CD14-positive monocyte (primary cell): ENCODE results near the gene POU2F2. TPM values are rescaled to one million over a fixed set of nuclear protein-coding genes. Genes with fewer than 3 reads are reported as not detected.

Experiments
- DNase-seq, 3 donors: peaks; one replicate each; pipeline ENCODE4 v3.0.0-alpha.2; 2011 to 2022
- H2AFZ ChIP-seq: 2 replicates; pipeline ENCODE4 v1.6.0; 2012; ENCODE audit warnings: mild to moderate bottlenecking, low read depth, low read length, inconsistent platforms; ENCODE audit not compliant: insufficient read depth, poor library complexity, severe bottlenecking
- H3K27ac ChIP-seq, 2 donors: 1 replicate in 1 of 2; 2 replicates in 1 of 2; pipeline ENCODE4 v1.5.1; 2012 to 2013; ENCODE audit warnings: low read length in 2 of 2, control low read depth in 1 of 2, inconsistent platforms in 1 of 2, low read depth in 1 of 2, mild to moderate bottlenecking in 1 of 2
- H3K27me3 ChIP-seq, 2 donors: one replicate each; pipeline versions ENCODE4 v1.6.0 to v1.6.1; 2011 to 2013; ENCODE audit warnings: low read length in 2 of 2; ENCODE audit not compliant: control insufficient read depth in 2 of 2, insufficient read depth in 2 of 2
- H3K36me3 ChIP-seq, 2 donors: replicated peaks in 1 of 2; 1 replicate in 1 of 2; 2 replicates in 1 of 2; pipeline versions ENCODE4 v1.5.1 to v1.6.1; 2012 to 2013; ENCODE audit warnings: low read length in 2 of 2, control low read depth in 1 of 2, inconsistent platforms in 1 of 2, mild to moderate bottlenecking in 1 of 2; ENCODE audit not compliant: insufficient read depth in 2 of 2, control insufficient read depth in 1 of 2
- H3K4me1 ChIP-seq, 2 donors: 1 replicate in 1 of 2; 2 replicates in 1 of 2; pipeline versions ENCODE4 v1.5.1 to v1.6.1; 2012 to 2013; ENCODE audit warnings: low read length in 2 of 2, control low read depth in 1 of 2, inconsistent platforms in 1 of 2, mild to moderate bottlenecking in 1 of 2, moderate library complexity in 1 of 2; ENCODE audit not compliant: insufficient read depth in 2 of 2, control insufficient read depth in 1 of 2
- H3K4me2 ChIP-seq: replicated peaks from 2 replicates; pipeline ENCODE3; 2012; ENCODE audit warnings: low read length, moderate library complexity, mild to moderate bottlenecking; ENCODE audit not compliant: poor library complexity, severe bottlenecking; ENCODE audit errors: extremely low read depth
- H3K4me3 ChIP-seq, 3 experiments: fragments of 200-600 bp in 1 of 3; sonication (generic) in 1 of 3; replicated peaks in 1 of 3; 1 replicate in 2 of 3; 2 replicates in 1 of 3; pipeline ENCODE4 v1.5.1; 2011 to 2013; ENCODE audit warnings: low read length in 3 of 3, mild to moderate bottlenecking in 3 of 3, control low read depth in 2 of 3, low read depth in 2 of 3, inconsistent platforms in 1 of 3, moderate library complexity in 1 of 3
- H3K79me2 ChIP-seq: 2 replicates; pipeline ENCODE4 v1.6.0; 2012; ENCODE audit warnings: mild to moderate bottlenecking, control low read depth, inconsistent platforms, low read length, moderate library complexity; ENCODE audit not compliant: insufficient read depth
- H3K9ac ChIP-seq: 2 replicates; pipeline ENCODE4 v1.6.0; 2017; ENCODE audit warnings: low read length, mild to moderate bottlenecking; ENCODE audit not compliant: insufficient read depth, poor library complexity, severe bottlenecking
- H3K9me3 ChIP-seq, 2 donors: replicated peaks in 1 of 2; 1 replicate in 1 of 2; 2 replicates in 1 of 2; pipeline versions ENCODE4 v1.5.1 to v1.6.1; 2012 to 2013; ENCODE audit warnings: low read length in 2 of 2, control low read depth in 1 of 2; ENCODE audit not compliant: control insufficient read depth in 1 of 2, insufficient read depth in 1 of 2
- H4K20me1 ChIP-seq: 2 replicates; pipeline ENCODE4 v1.6.0; 2012; ENCODE audit warnings: mild to moderate bottlenecking, low read length, control low read depth, moderate library complexity; ENCODE audit not compliant: insufficient read depth
- H3K27ac Mint-ChIP-seq, 7 donors: one replicate each; pipeline ENCODE4 v1.8.0; 2020; ENCODE audit warnings: mild to moderate bottlenecking in 7 of 7, mixed read lengths in 7 of 7, moderate library complexity in 6 of 7, inconsistent platforms in 2 of 7
- H3K27me3 Mint-ChIP-seq, 3 donors: one replicate each; pipeline ENCODE4 v1.8.0; 2021 to 2022; ENCODE audit warnings: low read depth in 3 of 3, mild to moderate bottlenecking in 3 of 3, mixed read lengths in 3 of 3, moderate library complexity in 3 of 3, inconsistent platforms in 1 of 3
- H3K36me3 Mint-ChIP-seq, 2 donors: one replicate each; pipeline ENCODE4 v1.8.0; 2020; ENCODE audit warnings: mixed read lengths in 2 of 2, inconsistent platforms in 1 of 2, mild to moderate bottlenecking in 1 of 2
- H3K4me1 Mint-ChIP-seq: one replicate; pipeline ENCODE4 v1.8.0; 2020; ENCODE audit warnings: mild to moderate bottlenecking, mixed read lengths
- H3K4me3 Mint-ChIP-seq, 2 donors: one replicate each; pipeline ENCODE4 v1.8.0; 2020; ENCODE audit warnings: mild to moderate bottlenecking in 2 of 2, mixed read lengths in 2 of 2, moderate library complexity in 1 of 2
- H3K9me3 Mint-ChIP-seq, 7 donors: one replicate each; pipeline ENCODE4 v1.8.0; 2020 to 2022; ENCODE audit warnings: mixed read lengths in 7 of 7, mild to moderate bottlenecking in 6 of 7, moderate library complexity in 6 of 7, inconsistent platforms in 2 of 7
- CTCF ChIP-seq: fragments of 200-600 bp; IDR thresholded peaks from one replicate; pipeline ENCODE4 v1.8.0; 2022; ENCODE audit warnings: antibody characterized with exemption, mild to moderate bottlenecking
- WGBS: methylation state at CpG from one replicate; pipeline ENCODE4 v1.1.5; 2013; ENCODE audit warnings: missing lambda C conversion rate; ENCODE audit not compliant: insufficient coverage; 5-methylcytosine and 5-hydroxymethylcytosine counted together
- intact Hi-C, 2 donors: fragments of 100-400 bp; cut with micrococcal nuclease; formaldehyde crosslinking; loops; one replicate each; pipeline versions ENCODE4 v1.15.0 to v1.15.1; 2023
- polyA plus RNA-seq, 3 donors: library from polyadenylated mRNA; depleted of rRNA in 1 of 3; unstranded in 2 of 3; stranded (reverse) in 1 of 3; fragments of 300-500 nt in 2 of 3; fragments of >200 nt in 1 of 3; fragmentation: Illumina TruSeq in 2 of 3; gene quantifications; 1 replicate in 2 of 3; 2 replicates in 1 of 3; pipeline ENCODE4 v1.2.3, GENCODE V29; 2012 to 2021

POU2F2 gene
- polyA plus RNA-seq, 3 donors: 20.0 to 147 (median 28.2) TPM

- H3K4me2 ChIP-seq: peak overlapping the region; percentile 94
- peak overlapping the region; percentile 83 to 96 (median 92) for H3K27ac Mint-ChIP-seq
- no peaks in the 10 kb centered on the region for H3K9me3 ChIP-seq
- H2AFZ ChIP-seq: peak overlapping the region; percentile 41
- peaks cover 34 to 49% of the 10 kb centered on the region in 2 donors for H3K36me3 Mint-ChIP-seq
- peaks cover 83% of the 10 kb centered on the region for H3K4me1 Mint-ChIP-seq
- 16% methylated on average over 17 of the region's 20 CpGs for WGBS
- peak; percentile 64 to 74 (median 72) for DNase-seq
- H3K4me3 ChIP-seq: peak overlapping the region; percentile 86 to 98 (median 97)
- peak overlapping the region; percentile 76 for H3K9ac ChIP-seq
- peaks cover 89% of the 10 kb centered on the region for H4K20me1 ChIP-seq
- H3K9me3 Mint-ChIP-seq: no peaks in the 10 kb centered on the region
- peaks cover 79 to 98% of the 10 kb centered on the region in 2 donors for H3K4me1 ChIP-seq
- intact Hi-C loops: loop anchor here (5.0 to 10.0 kb wide), 7 partner anchors 68 to 265 kb away; partner anchors contain the start of genes CNFN (in 1 of the 2), GSK3A (in 1 of the 2) and MEGF8 (in 1 of the 2)
- no peak for TF ChIP-seq CTCF
- peak overlapping the region; percentile 85 to 89 for H3K27ac ChIP-seq
- H3K27me3 Mint-ChIP-seq: peaks cover 0 to 6% (median 2%) of the 10 kb centered on the region in 3 donors
- peaks cover 83% of the 10 kb centered on the region for H3K79me2 ChIP-seq
- peak overlapping the region; percentile 98 to 99 for H3K4me3 Mint-ChIP-seq
- H3K36me3 ChIP-seq: peaks cover 4 to 15% of the 10 kb centered on the region in 2 donors
- no peaks in the 10 kb centered on the region for H3K27me3 ChIP-seq
Measured at GRCh38 chr19:42129399-42130253, 2.6 kb downstream of the POU2F2 start.

- H3K27ac Mint-ChIP-seq: peak overlapping the region; percentile 1 to 82 (median 65)
- DNase-seq: peak in 2 of 3 donors; percentile 54 to 71
- Histone ChIP-seq H3K4me2 (peak overlapping the region; percentile 46), H4K20me1 (peaks cover 69% of the 10 kb centered on the region), H2AFZ (no peak overlapping the region), H3K27ac (peak overlapping the region in 1 of 2 donors; percentile 48), H3K9me3 (no peaks in the 10 kb centered on the region), H3K27me3 (no peaks in the 10 kb centered on the region), H3K9ac (no peak overlapping the region), H3K4me3 (peak overlapping the region in 1 of 3 experiments; percentile 98), H3K4me1 (peaks cover 95 to 100% of the 10 kb centered on the region in 2 donors), H3K36me3 (peaks cover 4 to 38% of the 10 kb centered on the region in 2 donors), H3K79me2 (peaks cover 97% of the 10 kb centered on the region)
- WGBS: 53% methylated on average over 3 of the region's 5 CpGs
- intact Hi-C loops: loop anchor here in 1 of 2 donors (10.0 kb wide), 1 partner anchor 268 kb away; the partner anchor contains the start of gene CNFN
- TF ChIP-seq CTCF: no peak
- peak overlapping the region in 1 of 2 donors; percentile 60 for H3K4me3 Mint-ChIP-seq
- peaks cover 0 to 5% (median 2%) of the 10 kb centered on the region in 3 donors for H3K27me3 Mint-ChIP-seq
- peaks cover 91% of the 10 kb centered on the region for H3K4me1 Mint-ChIP-seq
- H3K9me3 Mint-ChIP-seq: no peaks in the 10 kb centered on the region
- H3K36me3 Mint-ChIP-seq: peaks cover 46 to 64% of the 10 kb centered on the region in 2 donors
Measured at GRCh38 chr19:42126574-42126973, 5.7 kb downstream of the POU2F2 start.
